DMS79 (cell line): Measurements from ENCODE around the gene C1QB.
A peak's percentile ranks its signal among the peaks of the same experiment; 100 is the strongest.

Source experiments
- DNase-seq: peaks from one replicate; lab custom pipeline; 2025; lab: John Stamatoyannopoulos, UW

The C1QB gene, protein sequence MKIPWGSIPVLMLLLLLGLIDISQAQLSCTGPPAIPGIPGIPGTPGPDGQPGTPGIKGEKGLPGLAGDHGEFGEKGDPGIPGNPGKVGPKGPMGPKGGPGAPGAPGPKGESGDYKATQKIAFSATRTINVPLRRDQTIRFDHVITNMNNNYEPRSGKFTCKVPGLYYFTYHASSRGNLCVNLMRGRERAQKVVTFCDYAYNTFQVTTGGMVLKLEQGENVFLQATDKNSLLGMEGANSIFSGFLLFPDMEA

DNA sequence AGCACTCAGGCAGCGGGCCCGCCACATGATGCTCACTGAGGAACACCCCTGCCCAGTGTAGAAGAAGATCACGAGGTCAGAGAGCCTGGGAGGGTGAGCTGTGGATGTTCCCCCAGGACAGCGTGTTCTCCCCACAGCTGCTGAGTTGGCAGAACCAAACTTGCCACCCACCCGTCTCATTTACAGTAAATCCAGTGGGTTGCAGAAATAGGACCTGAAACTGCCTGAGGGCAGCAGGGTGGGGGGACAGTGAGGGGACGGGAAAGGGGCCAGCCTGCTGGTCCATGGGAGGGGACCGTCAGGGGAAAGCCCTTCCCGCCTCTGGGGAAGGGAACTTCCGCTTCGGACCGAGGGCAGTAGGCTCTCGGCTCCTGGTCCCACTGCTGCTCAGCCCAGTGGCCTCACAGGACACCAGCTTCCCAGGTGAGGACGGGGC lies at the start of gene C1QB:
Gene C1QB (plus strand): TSS at position 356 of the 436 bp plus-strand sequence. CDS start 6,227 bp downstream, outside the sequence.
- no peak for DNase-seq

DNA sequence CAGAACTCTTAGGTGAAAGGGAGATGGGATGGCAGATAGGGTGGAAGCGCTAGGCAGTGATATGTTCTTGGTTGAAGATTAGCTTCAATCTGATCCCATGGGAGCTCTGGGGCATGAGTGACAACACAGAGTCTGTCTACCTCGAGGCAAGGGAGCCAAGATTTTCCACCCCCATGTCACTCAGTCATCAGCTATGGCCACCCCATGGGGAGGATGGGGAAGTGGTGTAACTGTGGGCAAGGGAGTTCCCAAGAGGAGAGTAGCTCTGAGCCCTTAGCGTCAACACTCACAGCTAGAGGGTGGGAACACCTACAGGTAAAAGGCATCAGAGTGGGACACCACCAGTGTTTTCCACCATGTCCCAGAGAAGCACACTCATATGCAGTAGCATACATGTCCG lies 46.9 kb upstream of the C1QB start:
- DNase-seq = no peak

GRCh38 chr1:22607154-22607553 lies 45.9 kb upstream of the C1QB start:
- DNase-seq = no peak

GRCh38 chr1:22608361-22608760 lies 44.7 kb upstream of the C1QB start:
- no peak for DNase-seq

DNA sequence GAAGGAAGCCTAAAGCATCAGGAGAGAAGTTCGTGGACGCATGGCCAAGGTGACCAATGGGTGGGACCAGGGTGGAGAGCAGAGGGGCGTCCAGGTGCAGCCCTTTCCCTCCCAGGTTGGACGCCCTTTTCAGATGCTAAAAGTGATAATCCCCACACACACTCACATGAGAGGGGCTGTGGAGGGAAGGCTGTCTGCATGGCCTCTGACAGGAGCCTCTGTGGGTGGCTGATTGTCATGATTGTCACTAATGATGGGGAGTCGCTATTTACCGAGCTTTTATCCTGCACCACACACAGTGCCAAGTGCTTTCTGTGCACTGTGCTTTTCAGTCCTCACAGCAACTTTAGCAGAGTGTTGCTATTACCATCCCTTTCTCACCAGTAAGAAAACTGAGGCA lies 43.7 kb upstream of the C1QB start:
- DNase-seq = no peak

DNA sequence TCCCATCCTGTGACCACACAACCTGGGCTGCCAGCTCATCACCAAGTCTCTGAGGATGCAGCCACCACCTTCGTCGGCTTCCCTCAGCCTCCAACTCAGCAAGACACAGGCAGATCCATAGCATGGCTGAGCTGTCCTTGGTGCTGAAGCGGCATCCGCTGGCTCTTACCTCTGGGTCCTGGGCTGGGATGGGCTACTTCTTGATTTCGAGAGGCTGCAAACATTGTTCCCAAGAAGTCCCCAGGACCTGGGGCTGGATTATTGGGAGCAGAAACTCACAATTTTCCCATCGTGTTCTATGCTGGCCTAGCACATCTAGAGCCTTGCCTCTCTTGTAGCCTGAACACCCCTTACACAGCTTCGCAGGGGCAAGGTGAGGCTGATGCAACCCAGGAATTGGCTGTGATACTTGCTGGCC lies 41.5 kb upstream of the C1QB start:
- DNase-seq = no peak

- peak; percentile 9 for DNase-seq
Measured at GRCh38 chr1:22612671-22613571, 40.1 kb upstream of the C1QB start.

- no peak for DNase-seq
Measured at GRCh38 chr1:22613572-22613918, 39.5 kb upstream of the C1QB start.

- no peak for DNase-seq
Measured at GRCh38 chr1:22613951-22614350, 39.1 kb upstream of the C1QB start.

- no peak for DNase-seq
Measured at GRCh38 chr1:22615886-22616285, 37.1 kb upstream of the C1QB start.

DNA sequence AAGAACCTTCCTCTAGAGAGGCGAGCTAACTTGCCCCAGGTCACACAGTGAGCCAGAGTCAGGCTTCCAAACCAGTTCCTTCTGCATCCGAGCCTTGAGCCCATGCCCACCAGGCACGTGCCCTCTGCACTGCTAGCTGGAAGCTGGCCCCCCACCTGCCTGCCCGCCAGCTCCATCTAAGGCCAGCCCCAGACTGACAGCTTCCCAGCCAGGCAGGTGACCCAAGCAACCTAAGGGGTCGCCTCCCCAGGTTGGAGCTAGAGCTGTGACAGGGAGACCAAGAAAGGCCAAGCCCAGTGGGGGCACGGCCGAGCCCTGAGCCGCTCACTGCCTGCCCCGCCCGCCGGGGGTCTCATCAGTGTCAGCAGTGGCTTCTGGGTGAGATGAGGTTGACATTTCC lies 36.5 kb upstream of the C1QB start:
- no peak for DNase-seq

- peak; percentile 44 for DNase-seq
Measured at GRCh38 chr1:22618056-22618455, 35.0 kb upstream of the C1QB start.

- no peak for DNase-seq
Measured at GRCh38 chr1:22619252-22619651, 33.8 kb upstream of the C1QB start.

DNA sequence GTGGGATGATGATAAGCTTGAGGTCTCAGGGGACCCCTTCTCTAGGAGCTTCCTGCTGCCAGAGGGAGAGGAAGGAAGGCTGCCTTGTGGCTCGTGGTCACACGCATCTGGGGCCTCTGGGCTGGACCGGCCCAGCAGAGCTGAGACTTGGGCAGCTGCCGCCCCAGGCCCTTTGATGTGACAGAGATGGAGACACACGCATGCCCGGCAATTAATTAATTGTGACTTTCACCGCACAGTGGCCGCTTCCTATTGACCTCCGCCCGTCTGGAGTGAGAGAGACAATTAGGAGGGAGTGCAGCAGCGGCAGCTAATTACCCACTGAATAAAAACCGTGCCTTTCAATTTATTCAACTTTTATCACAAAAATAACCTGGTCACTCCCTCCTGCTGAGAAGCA lies 33.2 kb upstream of the C1QB start:
- no peak for DNase-seq

- no peak for DNase-seq
Measured at GRCh38 chr1:22621761-22622160, 31.3 kb upstream of the C1QB start.

DNA sequence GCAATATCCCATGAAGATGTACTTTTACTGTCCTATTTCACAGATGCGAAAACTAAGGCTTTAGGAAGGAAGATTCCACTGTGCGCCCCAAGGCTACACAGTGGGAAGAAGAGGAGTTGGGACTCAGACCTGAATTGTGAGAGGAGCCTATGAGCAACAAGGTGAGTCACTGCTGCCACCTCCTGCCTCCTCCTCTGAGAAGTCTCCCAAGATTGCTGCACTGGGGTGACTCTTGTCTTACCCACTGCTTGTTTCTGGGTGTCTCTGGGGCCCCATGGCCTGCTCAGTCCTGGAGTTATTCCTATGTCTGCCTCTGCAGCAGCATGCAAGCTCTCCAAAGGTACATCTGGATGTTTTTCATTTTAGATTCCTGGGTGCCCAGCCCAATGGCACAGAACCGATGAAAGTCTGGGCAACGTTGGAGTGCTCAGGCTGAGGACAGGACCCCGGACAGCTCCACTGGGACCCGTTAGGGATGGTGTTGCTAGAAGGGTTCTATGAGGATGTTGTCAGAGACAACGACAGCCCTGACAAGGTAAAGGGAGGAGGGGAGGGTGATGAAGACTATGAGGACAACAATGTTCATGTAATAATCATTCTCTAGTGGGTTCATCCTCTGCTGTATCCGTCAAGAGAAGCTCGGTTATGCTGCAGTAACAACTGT lies 27.6 kb upstream of the C1QB start:
- no peak for DNase-seq

DNA sequence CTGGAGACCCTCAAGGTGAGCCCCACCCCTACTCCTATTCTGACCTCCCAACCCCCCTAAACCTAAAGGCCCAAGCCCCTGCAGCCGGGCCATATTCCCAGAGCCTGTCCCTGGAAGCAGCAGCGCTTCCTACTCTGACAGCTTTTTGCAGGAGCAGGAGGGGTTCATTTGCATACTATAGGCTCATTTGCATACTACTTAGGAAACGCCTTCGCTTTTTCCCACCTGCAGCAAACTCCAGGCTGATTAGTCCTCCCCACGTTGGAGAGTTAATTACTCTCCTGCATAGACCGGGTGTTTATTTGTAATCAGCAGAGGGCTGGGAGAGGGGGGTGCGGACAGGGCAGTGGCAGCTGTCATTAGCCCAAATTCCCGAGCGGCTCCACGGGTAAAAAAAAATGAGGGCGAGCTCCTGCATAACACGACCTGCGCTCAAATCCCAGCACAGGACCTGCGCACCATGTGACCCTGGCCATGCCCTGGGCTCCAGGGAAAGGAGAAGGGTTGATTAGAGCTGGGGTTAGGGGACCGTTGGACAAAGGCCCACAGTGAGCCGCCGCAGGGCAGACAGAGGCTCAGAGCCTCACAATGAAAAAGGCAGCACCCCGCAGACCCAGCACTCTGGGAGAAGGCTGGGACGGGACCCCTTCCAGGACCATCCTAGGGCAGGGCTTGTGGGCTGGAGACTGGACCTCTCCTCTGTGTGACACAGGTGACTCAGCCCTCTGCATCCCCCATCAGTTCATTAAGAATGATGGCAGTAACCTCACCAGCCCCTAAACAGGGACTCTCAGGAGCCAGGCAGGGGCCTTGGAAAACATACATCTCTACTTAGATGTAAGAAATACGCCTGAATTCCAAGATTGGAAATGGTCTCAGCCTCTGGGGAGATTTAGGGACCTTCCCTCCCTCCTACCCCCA lies 26.5 kb upstream of the C1QB start:
- DNase-seq = no peak

- DNase-seq = no peak
Measured at GRCh38 chr1:22627331-22627730, 25.7 kb upstream of the C1QB start.

GRCh38 chr1:22628698-22629444 lies 24.2 kb upstream of the C1QB start:
- DNase-seq = no peak

DNA sequence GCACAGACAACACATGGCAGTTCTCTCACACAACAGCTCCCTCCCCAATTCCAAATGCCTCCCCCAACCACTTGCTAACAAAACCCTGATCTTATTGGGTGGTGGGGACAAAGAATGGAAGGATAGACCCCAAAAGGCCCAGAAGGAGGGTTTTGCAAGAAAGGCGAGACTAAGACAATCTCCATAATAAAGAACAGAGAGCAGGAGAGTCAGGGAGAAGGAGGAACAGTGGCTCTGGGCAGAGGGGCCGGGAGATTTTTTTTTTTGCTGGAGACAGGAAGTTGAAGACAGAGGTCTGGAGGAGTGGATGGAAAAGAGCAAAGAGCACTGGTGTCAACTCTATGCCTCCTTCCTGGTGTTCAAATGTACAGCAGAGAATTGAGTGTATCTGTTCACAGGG lies 23.1 kb upstream of the C1QB start:
- no peak for DNase-seq
